Hepatocyte (in vitro differentiated cells): ENCODE data around the gene PLD5.

ENCODE experiments used
- EZH2 ChIP-seq: fragments of 200-600 bp; sonication (generic); IDR thresholded peaks from 2 replicates; pipeline ENCODE4 v1.6.1; 2016; ENCODE audit warnings: antibody characterized with exemption, mild to moderate bottlenecking, borderline replicate concordance
- EZH2phosphoT487 ChIP-seq: fragments of 200-600 bp; sonication (generic); IDR thresholded peaks from one replicate; pipeline ENCODE4 v1.6.1; 2018; ENCODE audit warnings: antibody characterized with exemption, mild to moderate bottlenecking, low read depth, moderate library complexity; ENCODE audit not compliant: unreplicated experiment, severe bottlenecking
- TF ChIP-seq, protein P1 (sequence below): fragments of 200-600 bp; sonication (generic); IDR thresholded peaks from 2 replicates; pipeline ENCODE4 v1.5.1; 2016; ENCODE audit warnings: antibody characterized with exemption, mild to moderate bottlenecking; ENCODE audit not compliant: poor library complexity

DNA sequence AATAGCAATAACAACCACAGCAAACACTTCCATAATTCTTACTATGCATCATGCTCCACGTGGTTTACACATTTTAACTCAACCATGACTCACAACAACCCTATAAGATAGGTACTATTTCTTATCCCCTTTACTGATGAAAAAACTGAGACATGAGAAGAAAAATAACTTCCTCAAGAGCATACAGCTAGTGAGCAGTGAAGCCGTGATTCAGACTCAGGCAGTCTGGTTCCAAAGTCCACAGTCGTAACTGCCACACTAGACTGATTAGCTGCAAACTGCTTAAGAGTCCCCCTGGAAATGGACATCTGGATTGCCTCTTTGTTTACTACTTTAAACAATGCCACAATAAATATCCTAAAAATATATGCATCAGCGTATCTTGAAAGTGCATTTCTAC lies 55.7 kb downstream of the PLD5 start:
- TF ChIP-seq, protein P1, sequence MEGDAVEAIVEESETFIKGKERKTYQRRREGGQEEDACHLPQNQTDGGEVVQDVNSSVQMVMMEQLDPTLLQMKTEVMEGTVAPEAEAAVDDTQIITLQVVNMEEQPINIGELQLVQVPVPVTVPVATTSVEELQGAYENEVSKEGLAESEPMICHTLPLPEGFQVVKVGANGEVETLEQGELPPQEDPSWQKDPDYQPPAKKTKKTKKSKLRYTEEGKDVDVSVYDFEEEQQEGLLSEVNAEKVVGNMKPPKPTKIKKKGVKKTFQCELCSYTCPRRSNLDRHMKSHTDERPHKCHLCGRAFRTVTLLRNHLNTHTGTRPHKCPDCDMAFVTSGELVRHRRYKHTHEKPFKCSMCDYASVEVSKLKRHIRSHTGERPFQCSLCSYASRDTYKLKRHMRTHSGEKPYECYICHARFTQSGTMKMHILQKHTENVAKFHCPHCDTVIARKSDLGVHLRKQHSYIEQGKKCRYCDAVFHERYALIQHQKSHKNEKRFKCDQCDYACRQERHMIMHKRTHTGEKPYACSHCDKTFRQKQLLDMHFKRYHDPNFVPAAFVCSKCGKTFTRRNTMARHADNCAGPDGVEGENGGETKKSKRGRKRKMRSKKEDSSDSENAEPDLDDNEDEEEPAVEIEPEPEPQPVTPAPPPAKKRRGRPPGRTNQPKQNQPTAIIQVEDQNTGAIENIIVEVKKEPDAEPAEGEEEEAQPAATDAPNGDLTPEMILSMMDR: no peak
- TF ChIP-seq EZH2 (no peak), EZH2phosphoT487 (no peak)
